Muscle of leg (tissue), 11 donors: ENCODE measurements around the gene MINDY4B. TPM values are rescaled to one million over a fixed set of nuclear protein-coding genes. Genes with fewer than 3 reads are reported as not detected.
"Not testable (repeated sequence)": the region's sequence is repeated elsewhere in the genome, so short reads cannot be mapped to it uniquely, and the experiment has no call there.

Source experiments
- DNase-seq: peaks from one replicate; pipeline ENCODE4 v3.0.0; 2013
- H3K27ac ChIP-seq: one replicate; pipeline ENCODE4 v1.5.1; 2013; ENCODE audit warnings: mild to moderate bottlenecking, low read length, control low read depth
- H3K27me3 ChIP-seq: one replicate; pipeline ENCODE4 v1.6.1; 2013; ENCODE audit warnings: low read length; ENCODE audit not compliant: control insufficient read depth, insufficient read depth
- H3K36me3 ChIP-seq: one replicate; pipeline ENCODE4 v1.6.1; 2013; ENCODE audit warnings: low read length; ENCODE audit not compliant: control insufficient read depth, insufficient read depth
- H3K4me1 ChIP-seq: one replicate; pipeline ENCODE4 v1.6.1; 2013; ENCODE audit warnings: low read length; ENCODE audit not compliant: control insufficient read depth, insufficient read depth
- H3K4me3 ChIP-seq: one replicate; pipeline ENCODE4 v1.5.1; 2013; ENCODE audit warnings: low read length, control low read depth
- H3K9me3 ChIP-seq: replicated peaks from 2 replicates; pipeline ENCODE4 v1.6.1; 2013; ENCODE audit warnings: low read depth, low read length; ENCODE audit not compliant: control insufficient read depth
- WGBS: methylation state at CpG from one replicate; pipeline ENCODE4 v1.1.5; 2013; ENCODE audit warnings: missing lambda C conversion rate; ENCODE audit not compliant: insufficient coverage; 5-methylcytosine and 5-hydroxymethylcytosine counted together
- polyA plus RNA-seq, 8 donors: library from polyadenylated mRNA; unstranded; fragments of 120-200 nt; gene quantifications; one replicate each; pipeline versions ENCODE4 v1.2.1 to v1.2.3, GENCODE V29; 2013; ENCODE audit warnings: inconsistent platforms in 1 of 8, low replicate concordance in 1 of 8; ENCODE audit not compliant: insufficient read length in 8 of 8, insufficient read depth in 1 of 8
- total RNA-seq: library from RNA; stranded (reverse); fragments of 120-200 nt; gene quantifications from one replicate; pipeline ENCODE4 v1.2.4, GENCODE V29; 2013

Gene MINDY4B
- total and polyA plus RNA-seq, 9 donors: 0.47 to 4.8 (median 1.4) TPM

DNA sequence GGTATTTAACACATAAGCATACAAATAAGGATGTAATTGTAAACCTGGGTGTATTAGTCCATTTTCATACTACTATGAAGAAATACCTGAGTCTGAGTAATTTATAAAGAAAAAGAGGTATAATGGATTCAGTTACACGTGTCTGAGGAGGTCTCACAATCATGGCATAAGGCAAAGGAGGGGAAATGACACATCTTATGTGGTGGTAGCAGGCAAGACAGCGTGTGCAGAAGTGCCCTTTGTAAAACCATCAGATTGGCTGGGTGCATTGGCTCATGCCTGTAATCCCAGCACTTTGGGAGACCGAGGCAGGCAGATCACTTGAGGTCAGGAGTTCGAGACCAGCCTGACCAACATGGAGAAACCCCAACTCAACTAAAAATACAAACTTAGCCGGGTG lies 41.3 kb downstream of the MINDY4B start:
- not testable (repeated sequence) for H3K36me3 ChIP-seq, DNase-seq, H3K9me3 ChIP-seq, H3K4me3 ChIP-seq, H3K4me1 ChIP-seq, H3K27me3 ChIP-seq, H3K27ac ChIP-seq
- WGBS: 77% methylated on average over 3 of the region's 5 CpGs

DNA sequence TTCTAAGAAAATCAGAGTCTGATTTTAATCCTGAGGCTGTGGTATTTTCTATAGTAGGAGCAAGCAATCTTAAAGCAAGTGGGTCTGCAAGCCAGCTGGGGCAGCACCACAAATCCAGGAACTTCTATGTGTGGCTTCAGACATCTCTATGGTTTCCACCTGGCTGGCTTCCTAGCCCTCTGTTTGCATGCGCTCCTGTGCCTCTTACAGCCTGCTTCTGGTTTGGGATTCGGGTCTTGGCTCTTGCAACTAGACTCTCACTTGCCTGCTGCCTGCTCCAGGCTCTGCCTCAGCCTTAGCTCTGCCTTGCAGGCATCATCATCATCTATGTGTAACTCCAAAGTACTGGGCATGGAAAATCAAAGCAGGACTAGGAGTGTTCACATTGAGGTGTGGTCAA lies 43.4 kb downstream of the MINDY4B start:
- no peak overlapping the region for H3K27ac ChIP-seq
- H3K36me3 ChIP-seq: no peaks in the 10 kb centered on the region
- 71% methylated on average over 2 of the region's 2 CpGs for WGBS
- no peak for DNase-seq
- no peak overlapping the region for H3K4me3 ChIP-seq
- no peaks in the 10 kb centered on the region for H3K27me3 ChIP-seq
- H3K9me3 ChIP-seq: no peaks in the 10 kb centered on the region
- peaks cover 4% of the 10 kb centered on the region for H3K4me1 ChIP-seq

DNA sequence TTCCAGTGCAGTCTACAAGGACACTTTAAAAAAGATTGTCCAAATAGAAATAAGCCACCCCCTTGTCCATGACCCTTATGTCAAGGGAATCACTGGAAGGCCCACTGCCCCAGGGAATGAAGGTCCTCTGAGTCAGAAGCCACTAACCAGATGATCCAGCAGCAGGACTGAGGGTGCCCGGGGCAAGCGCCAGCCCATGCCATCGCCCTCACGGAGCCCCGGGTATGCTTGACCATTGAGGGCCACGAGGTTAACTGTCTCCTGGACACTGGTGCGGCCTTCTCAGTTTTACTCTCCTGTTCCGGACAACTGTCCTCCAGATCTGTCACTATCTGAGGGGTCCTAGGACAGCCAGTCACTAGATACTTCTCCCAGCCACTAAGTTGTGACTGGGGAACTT lies 47.3 kb downstream of the MINDY4B start:
- not testable (repeated sequence) for DNase-seq, H3K27ac ChIP-seq, H3K27me3 ChIP-seq, H3K9me3 ChIP-seq, H3K4me3 ChIP-seq, H3K4me1 ChIP-seq, H3K36me3 ChIP-seq
- no CpG with 5 or more reads among the region's 8 CpGs for WGBS

DNA sequence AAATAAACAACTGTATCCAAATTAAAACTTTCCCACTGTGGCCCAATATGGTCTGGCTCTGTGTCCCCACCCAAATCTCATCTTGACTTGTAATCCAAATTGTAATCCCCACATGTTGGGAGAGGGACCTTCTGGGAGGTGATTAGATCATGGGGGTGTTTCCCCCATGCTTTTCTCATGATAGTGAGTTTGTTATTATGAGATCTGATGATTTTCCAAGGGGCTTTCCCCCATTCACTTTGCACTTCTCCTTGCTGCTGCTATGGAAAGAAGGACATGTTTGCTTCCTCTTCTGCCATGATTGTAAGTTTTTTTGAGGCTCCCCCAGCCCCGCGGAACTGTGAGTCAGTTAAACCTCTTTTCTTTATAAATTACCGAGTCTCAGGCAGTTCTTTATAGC lies 55.0 kb downstream of the MINDY4B start:
- Histone ChIP-seq H3K27ac (no peak overlapping the region), H3K9me3 (peaks cover 13% of the 10 kb centered on the region), H3K4me1 (no peaks in the 10 kb centered on the region), H3K27me3 (no peaks in the 10 kb centered on the region), H3K4me3 (no peak overlapping the region), H3K36me3 (no peaks in the 10 kb centered on the region)
- DNase-seq: no peak
- no CpG with 5 or more reads among the region's 3 CpGs for WGBS

DNA sequence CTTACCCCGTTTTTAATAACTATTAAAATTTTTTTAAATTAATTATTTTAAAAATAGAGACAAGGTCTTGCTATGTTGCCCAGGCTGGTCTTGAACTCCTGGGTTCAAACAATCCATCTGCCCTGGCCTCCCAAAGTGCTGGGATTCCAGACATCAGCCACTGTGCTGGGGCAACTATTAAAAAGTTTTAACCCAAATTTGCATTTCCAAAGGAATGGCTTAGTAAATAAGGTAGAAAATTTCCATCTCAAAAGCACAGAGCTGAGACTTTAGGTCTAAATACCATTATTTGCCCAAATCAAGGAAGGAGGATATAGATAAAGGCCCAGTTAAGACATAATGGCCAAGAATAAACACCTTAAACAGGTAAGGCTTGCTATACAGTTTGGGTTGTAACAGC lies 56.4 kb downstream of the MINDY4B start:
- no peak for DNase-seq
- H3K4me3 ChIP-seq: no peak overlapping the region
- no peaks in the 10 kb centered on the region for H3K27me3 ChIP-seq
- H3K27ac ChIP-seq: no peak overlapping the region
- peaks cover 13% of the 10 kb centered on the region for H3K9me3 ChIP-seq
- H3K36me3 ChIP-seq: no peaks in the 10 kb centered on the region
- H3K4me1 ChIP-seq: no peaks in the 10 kb centered on the region
- no CpG with 5 or more reads among the region's 1 CpG for WGBS

DNA sequence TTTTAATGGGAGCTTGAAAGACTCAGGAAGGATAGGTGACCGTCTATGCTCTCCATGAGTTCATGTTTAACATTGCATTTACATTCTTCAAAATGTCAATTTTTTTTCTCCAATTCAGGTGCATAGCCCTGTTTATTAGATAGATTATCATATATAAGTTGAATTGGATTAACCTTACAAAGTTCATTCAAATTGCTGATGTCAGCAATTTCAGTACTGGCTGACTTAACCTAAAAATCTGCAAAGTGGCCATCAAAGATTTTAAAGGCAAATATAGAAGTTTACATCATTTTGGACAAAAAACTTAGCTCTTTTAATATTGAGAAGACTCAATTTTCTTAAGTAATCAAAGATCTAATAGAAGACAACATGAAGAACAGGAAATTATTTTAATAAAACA lies 57.8 kb downstream of the MINDY4B start:
- no peaks in the 10 kb centered on the region for H3K36me3 ChIP-seq
- H3K9me3 ChIP-seq: peaks cover 13% of the 10 kb centered on the region
- DNase-seq: no peak
- no peak overlapping the region for H3K4me3 ChIP-seq
- no peaks in the 10 kb centered on the region for H3K4me1 ChIP-seq
- WGBS: no CpG with 5 or more reads among the region's 1 CpG
- H3K27me3 ChIP-seq: no peaks in the 10 kb centered on the region
- H3K27ac ChIP-seq: no peak overlapping the region

DNA sequence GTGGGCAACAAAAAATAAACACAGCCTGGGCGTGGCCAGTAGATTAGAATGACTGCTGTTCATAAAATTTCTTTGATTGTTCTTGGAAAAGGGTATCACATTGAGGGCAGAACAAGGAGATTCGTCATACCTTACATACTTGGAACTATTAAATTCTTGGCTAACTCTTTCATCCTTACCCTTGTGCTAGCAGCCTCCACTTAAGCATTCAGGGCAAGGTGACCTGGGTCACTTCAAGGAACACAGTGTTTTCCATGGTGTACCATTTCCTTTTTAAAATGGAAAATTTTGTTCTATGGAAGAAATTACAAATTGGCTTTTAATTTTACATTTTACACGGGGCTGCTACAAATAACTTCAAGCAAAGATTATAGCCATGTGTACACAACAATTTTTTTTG lies 60.8 kb downstream of the MINDY4B start:
- no peaks in the 10 kb centered on the region for H3K27me3 ChIP-seq

DNA sequence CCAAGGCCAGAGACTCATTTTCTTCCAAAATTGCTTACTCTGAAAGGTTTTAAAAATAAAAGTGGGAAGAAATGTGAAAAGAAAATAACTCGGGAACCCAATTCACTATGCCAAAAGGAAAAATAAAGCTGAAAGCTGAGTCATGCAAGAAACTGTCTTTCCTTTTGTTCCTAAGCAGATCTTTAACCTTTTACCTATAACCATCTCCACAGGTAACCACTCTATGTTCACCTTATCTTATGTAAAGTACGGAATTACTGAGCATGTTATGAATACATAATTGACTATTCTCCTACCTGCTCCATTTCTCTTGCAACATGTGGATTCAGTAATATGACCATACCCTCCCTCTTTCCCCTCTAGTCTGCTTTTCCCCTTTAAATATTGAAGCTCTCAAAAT lies 62.0 kb downstream of the MINDY4B start:
- DNase-seq: no peak
- WGBS: no CpG with 5 or more reads among the region's 2 CpGs
- Histone ChIP-seq H3K36me3 (no peaks in the 10 kb centered on the region), H3K4me1 (no peaks in the 10 kb centered on the region), H3K27ac (no peak overlapping the region), H3K4me3 (no peak overlapping the region), H3K27me3 (no peaks in the 10 kb centered on the region), H3K9me3 (no peaks in the 10 kb centered on the region)

More for the DNA sequence above, 60.8 kb downstream of the MINDY4B start:
- no peak overlapping the region for H3K27ac ChIP-seq
- no peaks in the 10 kb centered on the region for H3K4me1 ChIP-seq
- DNase-seq: no peak
- H3K36me3 ChIP-seq: no peaks in the 10 kb centered on the region
- no peak overlapping the region for H3K4me3 ChIP-seq
- H3K9me3 ChIP-seq: no peaks in the 10 kb centered on the region
- no CpG with 5 or more reads among the region's 3 CpGs for WGBS

DNA sequence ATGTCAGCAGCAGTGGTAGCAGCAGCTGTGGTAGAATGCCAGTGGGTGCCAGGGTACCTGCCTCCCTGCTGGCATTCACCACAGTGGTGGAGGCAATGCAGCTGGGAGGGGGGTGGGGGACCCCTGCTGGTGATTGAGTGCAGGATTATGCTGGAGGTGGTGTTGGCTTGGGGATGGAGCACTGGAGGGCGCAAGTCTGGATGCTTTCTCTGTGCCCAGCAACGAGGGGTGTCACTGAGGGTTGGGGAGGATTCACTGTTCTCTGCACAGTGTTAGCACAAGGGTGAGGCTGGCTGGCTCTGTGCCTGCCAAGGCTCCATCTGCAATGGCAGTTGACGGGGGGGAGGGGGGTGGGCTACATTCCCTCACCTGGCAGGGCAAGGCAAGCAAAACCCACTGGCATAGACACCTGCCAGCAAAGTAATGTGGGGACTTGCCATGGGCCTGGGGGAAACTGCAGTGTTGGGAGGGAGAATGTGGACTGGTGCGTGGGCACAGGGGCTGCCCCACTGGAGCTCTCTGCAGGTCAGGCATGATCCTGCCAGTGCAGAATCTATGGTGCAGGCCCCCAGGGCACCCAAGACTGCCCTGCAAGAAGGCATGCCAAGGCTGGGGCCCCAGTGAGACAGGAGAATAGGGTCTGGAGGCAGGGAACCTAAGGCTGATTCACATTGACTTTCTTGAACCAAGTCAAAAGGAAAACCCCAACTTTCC lies 64.3 kb downstream of the MINDY4B start:
- 70% methylated on average over 4 of the region's 4 CpGs for WGBS
- Histone ChIP-seq H3K36me3 (no peaks in the 10 kb centered on the region), H3K9me3 (no peaks in the 10 kb centered on the region), H3K4me3 (no peak overlapping the region), H3K4me1 (no peaks in the 10 kb centered on the region), H3K27ac (no peak overlapping the region), H3K27me3 (no peaks in the 10 kb centered on the region)
- DNase-seq: no peak

DNA sequence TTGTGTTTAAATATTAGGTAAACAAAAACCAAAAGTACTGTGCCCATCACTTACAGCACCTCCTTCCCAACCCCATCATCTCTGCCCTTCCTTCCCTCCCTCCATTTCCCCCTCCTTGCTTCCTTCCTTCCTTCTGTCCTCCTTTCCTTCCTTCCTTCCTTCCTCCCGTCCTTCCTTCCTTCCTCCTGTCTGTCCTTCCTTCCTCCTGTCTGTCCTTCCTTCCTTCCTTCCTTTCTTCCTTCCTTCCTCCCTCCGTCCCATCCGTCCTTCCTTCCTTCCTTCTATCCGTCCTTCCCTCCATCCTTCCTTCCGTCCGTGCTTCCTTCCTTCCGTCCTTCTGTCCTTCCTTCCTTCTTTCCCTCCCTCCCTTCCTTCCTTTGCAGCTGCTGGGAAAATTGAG lies 74.5 kb downstream of the MINDY4B start:
- no peak for DNase-seq
- no peaks in the 10 kb centered on the region for H3K36me3 ChIP-seq
- H3K4me1 ChIP-seq: peaks cover 9% of the 10 kb centered on the region
- H3K27me3 ChIP-seq: no peaks in the 10 kb centered on the region
- no peak overlapping the region for H3K27ac ChIP-seq
- no peak overlapping the region for H3K4me3 ChIP-seq
- no peaks in the 10 kb centered on the region for H3K9me3 ChIP-seq
- 84% methylated on average over 3 of the region's 7 CpGs for WGBS
